GM18517 (cell line): Measurements from ENCODE around the gene TSSC4.

Experiments
- ATAC-seq: cut with Tn5 transposase; IDR thresholded peaks from one replicate; pipeline ENCODE4 v1.9.1; 2021; ENCODE audit warnings: mild to moderate bottlenecking, moderate library complexity; ENCODE audit not compliant: unreplicated experiment

TSSC4 gene

GRCh38 chr11:2385156-2386151, 15.1 kb upstream of the TSSC4 start:
- peak; percentile 30 for ATAC-seq

GRCh38 chr11:2386591-2386990, 14.0 kb upstream of the TSSC4 start:
- no peak for ATAC-seq

- no peak for ATAC-seq
Measured at GRCh38 chr11:2387266-2387987, 13.1 kb upstream of the TSSC4 start.

DNA sequence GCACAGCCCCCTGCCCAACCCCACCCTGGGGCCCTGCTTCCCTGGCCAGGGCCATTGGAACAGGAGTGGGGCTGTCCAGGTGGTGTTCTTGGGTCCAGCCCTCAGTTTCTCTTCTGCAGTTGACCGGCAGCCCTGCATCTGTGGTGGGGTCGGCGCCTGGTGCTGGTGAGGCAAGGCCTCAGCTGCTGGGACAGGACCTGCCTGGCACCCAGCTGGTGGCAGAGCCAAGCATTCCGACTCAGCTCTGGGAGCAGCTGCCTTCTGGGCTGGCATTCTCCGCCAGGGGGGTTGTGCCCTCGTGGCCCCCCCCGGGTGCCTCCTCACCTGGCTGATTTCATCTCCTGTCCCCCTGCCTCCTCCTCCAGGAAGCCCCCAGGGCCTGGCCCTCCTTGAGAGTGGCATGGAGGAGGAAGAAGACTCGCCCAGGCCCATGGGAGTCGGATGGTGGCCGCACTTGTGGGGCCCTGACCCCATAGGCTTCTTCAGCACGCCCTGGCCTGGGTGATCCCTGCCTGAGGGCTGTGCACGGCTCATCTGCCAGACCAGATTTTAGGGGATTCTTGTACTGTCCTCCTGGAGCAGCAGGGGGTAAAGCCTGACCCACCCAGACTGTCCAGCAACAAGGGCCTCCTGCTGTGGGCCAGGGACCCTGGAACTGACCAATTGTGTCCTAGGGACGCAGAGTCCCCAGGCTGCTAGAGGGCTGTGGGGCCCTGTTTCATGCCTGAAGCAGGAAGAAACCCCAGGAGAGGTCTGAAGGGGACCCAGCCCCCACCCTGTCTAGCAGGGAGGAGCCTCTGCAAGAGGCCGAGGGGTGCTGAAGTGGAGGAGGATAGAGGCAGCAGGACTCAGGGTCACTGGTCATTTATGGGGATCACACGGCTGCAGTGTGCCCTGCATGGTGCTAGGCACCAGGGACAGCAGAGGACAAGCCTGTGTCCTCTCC, 11.8 kb upstream of the TSSC4 start:
- no peak for ATAC-seq

- no peak for ATAC-seq
Measured at GRCh38 chr11:2389377-2390026, 11.0 kb upstream of the TSSC4 start.

- ATAC-seq = no peak
Measured at GRCh38 chr11:2390091-2390724, 10.3 kb upstream of the TSSC4 start.

- no peak for ATAC-seq
Measured at GRCh38 chr11:2390725-2391151, 9.8 kb upstream of the TSSC4 start.

- no peak for ATAC-seq
Measured at GRCh38 chr11:2391181-2391975, 9.2 kb upstream of the TSSC4 start.

GRCh38 chr11:2392241-2392959, 8.2 kb upstream of the TSSC4 start:
- no peak for ATAC-seq

DNA sequence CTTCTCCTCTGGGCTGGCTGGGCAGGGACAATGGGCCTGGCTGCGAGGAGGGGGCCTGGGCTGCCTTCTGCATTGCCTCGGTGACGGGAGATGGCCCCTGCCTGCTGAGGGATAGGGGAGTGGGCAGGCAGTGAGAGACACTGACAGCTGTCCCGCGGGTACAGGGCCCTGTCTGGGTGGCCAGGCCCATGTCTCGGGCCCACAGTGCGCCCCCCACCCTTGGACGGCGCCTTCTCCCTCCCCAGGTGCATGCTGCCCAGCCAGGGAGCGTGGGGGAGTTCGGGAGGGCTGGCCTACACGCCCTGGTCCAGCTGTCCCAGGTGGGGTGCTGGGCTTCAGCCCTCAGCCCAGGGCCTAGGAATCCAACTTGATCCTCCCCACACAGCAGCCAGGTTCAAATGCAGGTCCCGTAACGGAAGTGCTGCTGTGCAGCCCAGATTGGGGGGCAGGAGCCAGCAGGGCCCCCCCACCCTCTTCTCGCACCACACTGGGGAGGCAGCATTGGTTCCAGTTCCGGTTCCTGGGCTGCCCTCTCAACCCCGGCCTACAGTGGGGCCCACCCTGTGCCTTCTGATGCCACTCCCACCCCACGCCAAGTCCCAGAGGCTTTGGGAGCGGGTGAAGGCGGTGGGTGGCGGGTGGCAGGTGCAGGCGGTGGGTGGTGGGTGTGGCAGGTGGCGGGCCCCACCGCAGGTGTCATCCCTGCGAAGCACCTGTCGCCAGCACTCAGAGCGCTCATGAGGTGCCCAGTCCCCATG, 7.3 kb upstream of the TSSC4 start:
- no peak for ATAC-seq

DNA sequence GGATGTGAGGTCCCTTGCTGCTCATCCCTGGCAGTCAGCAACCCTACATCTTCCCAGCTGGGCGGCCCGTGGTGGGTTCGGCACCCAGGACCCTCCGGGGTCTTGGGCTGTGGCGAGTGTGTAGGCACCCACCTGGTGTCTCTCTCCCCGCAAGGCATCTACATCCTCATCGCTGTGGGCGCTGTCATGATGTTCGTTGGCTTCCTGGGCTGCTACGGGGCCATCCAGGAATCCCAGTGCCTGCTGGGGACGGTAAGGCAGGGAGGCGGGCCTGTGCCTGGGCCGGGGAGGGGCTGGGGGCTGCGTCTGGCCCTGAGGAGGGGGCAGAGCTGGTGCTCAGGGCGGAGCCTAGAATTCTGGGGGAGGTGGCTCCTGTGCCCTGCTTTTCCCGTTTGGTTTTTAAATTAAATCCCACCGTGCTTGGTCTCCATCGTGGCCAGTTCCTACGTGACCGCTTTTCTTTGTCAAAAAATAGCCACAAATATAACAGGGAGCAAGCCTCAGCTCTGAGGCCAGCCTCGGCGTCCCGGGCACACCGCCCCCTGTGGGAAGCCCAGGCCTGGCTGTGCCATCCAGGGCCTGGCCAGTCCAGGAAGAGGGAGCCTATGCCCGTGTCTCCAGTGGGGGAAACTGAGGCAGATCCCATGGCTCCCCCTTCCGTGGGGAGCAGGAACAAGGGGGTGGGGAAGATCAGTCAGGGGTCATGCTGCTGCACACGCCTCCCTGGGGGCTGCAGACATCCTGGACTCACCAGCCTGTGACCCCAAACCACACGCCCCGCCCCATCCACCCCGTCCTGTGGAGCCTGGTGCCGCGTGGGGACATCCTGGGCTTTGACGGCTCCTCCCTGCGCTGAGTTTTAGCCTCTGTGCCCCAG, 6.4 kb upstream of the TSSC4 start:
- ATAC-seq = no peak

DNA sequence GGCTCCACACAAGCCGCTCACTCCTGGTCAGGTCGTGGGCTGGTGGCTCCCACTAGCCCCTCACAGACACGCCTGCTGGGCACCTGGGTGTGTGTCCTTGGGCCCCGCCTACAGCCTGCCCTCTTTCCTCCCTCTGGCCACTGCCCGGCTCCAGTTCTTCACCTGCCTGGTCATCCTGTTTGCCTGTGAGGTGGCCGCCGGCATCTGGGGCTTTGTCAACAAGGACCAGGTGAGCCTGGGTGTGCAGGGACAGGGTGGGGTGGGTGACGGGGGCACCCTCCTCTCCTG, 5.8 kb upstream of the TSSC4 start:
- ATAC-seq = no peak

DNA sequence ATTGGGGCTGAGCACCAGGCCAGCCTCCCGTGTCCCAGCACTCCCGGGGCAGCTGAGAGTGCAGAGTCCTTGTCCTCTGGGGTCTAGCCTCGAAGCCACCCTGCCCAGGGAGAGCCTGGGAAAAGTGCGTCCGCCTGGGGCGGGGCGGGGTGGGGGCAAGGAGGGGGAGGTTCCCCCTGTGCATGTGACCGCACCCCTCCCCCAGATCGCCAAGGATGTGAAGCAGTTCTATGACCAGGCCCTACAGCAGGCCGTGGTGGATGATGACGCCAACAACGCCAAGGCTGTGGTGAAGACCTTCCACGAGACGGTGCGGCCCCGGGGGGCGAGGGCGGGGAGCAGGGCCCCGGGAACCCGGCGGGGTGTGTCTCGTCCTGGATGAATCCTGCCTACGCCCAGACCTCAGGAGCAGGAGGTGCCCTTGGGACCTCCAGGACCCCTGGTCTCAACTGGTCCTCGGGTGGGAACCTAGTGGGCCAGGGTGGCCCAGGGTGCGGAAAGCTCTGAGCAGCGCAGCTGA, 5.3 kb upstream of the TSSC4 start:
- no peak for ATAC-seq

- no peak for ATAC-seq
Measured at GRCh38 chr11:2395856-2396255, 4.7 kb upstream of the TSSC4 start.

DNA sequence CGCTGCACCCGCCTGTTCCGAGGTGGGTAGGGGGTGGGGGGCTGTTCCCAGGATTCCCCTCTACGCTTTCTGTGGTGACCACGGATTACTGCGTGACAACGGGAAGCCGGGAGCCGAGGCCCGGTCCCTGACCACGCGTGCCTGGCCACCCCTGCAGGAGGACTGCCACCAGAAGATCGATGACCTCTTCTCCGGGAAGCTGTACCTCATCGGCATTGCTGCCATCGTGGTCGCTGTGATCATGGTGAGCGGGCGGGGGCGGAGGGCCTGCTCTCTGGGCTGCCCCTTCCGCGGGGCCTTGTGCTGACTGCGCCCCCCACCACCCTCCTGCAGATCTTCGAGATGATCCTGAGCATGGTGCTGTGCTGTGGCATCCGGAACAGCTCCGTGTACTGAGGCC, 4.1 kb upstream of the TSSC4 start:
- ATAC-seq = no peak

DNA sequence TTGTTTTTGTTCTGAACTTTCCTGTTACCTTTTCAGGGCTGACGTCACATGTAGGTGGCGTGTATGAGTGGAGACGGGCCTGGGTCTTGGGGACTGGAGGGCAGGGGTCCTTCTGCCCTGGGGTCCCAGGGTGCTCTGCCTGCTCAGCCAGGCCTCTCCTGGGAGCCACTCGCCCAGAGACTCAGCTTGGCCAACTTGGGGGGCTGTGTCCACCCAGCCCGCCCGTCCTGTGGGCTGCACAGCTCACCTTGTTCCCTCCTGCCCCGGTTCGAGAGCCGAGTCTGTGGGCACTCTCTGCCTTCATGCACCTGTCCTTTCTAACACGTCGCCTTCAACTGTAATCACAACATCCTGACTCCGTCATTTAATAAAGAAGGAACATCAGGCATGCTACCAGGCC, 3.5 kb upstream of the TSSC4 start:
- no peak for ATAC-seq
